T-helper 1 cell treated with Interleukin-12 subunit alpha and Interleukin-12 subunit beta and Interleukin-4 antibody, amounts not matched to agents 30 μg/mL and 1 μg/mL, for 36 hours (primary cell): ENCODE results near the gene RPS19BP1.
A peak's percentile ranks its signal among the peaks of the same experiment; 100 is the strongest.

Source experiments
- H3K27ac Mint-ChIP-seq: one replicate; pipeline ENCODE4 v1.8.0; 2021; ENCODE audit warnings: mild to moderate bottlenecking, mixed read lengths
- H3K27me3 Mint-ChIP-seq: one replicate; pipeline ENCODE4 v1.8.0; 2021; ENCODE audit warnings: low read depth, mixed read lengths
- H3K36me3 Mint-ChIP-seq: one replicate; pipeline ENCODE4 v1.8.0; 2021; ENCODE audit warnings: low read depth, mixed read lengths
- H3K4me1 Mint-ChIP-seq: one replicate; pipeline ENCODE4 v1.8.0; 2021; ENCODE audit warnings: low read depth, mixed read lengths
- H3K4me3 Mint-ChIP-seq: one replicate; pipeline ENCODE4 v1.8.0; 2021; ENCODE audit warnings: mild to moderate bottlenecking, moderate library complexity, mixed read lengths
- H3K9me3 Mint-ChIP-seq: one replicate; pipeline ENCODE4 v1.8.0; 2021; ENCODE audit warnings: mixed read lengths

RPS19BP1 gene

GRCh38 chr22:39501644-39502108 lies 30.9 kb downstream of the RPS19BP1 start:
- H3K4me3 Mint-ChIP-seq: peak overlapping the region; percentile 99
- peak overlapping the region; percentile 96 for H3K27ac Mint-ChIP-seq
- H3K27me3 Mint-ChIP-seq: peaks cover 6% of the 10 kb centered on the region
- H3K36me3 Mint-ChIP-seq: peaks cover 24% of the 10 kb centered on the region
- no peaks in the 10 kb centered on the region for H3K9me3 Mint-ChIP-seq
- peaks cover 21% of the 10 kb centered on the region for H3K4me1 Mint-ChIP-seq

DNA sequence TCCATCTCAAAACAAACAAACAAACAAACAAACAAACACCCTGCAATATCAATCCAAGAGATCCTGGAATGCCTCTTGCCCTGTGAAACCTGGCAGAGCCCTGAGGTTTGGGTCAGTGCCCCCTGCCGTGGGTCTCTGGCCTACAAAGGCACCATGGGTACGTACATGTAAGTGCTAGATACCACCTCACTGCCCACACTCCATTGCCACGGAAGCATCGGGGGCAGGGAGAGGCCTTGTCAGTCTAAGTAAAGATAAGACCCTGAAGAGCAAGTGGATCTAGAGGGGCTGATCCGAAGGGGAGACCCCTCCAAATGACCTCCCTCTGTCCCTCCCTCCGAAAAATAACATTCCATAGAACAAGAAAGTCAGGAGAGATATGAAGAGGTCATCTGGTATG lies 32.4 kb downstream of the RPS19BP1 start:
- peaks cover 6% of the 10 kb centered on the region for H3K27me3 Mint-ChIP-seq
- no peaks in the 10 kb centered on the region for H3K9me3 Mint-ChIP-seq
- peak overlapping the region; percentile 18 for H3K27ac Mint-ChIP-seq
- no peak overlapping the region for H3K4me3 Mint-ChIP-seq
- peaks cover 9% of the 10 kb centered on the region for H3K36me3 Mint-ChIP-seq
- peaks cover 12% of the 10 kb centered on the region for H3K4me1 Mint-ChIP-seq

DNA sequence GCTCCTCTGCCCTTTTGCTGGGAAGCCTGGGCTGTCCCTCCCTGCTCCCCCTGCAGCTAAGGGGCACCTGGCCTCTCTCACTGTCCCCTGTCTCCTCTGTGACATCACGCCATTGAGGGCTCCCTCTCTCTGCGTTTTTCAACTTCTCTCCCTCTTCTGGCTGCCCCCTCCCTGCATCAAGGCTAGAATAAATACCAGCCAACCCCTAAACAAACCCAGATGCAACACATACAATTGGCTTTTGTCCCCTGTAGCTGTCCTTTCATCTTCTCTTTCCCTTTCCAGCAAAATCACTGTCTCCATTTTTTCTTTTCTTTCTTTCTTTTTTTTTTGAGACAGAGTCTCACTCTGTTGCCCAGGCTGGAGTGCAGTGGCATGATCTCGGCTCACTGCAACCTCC lies 33.7 kb downstream of the RPS19BP1 start:
- Mint-ChIP-seq H3K27ac (no peak overlapping the region), H3K36me3 (peaks cover 6% of the 10 kb centered on the region), H3K4me3 (no peak overlapping the region), H3K27me3 (peaks cover 6% of the 10 kb centered on the region), H3K9me3 (no peaks in the 10 kb centered on the region), H3K4me1 (peaks cover 15% of the 10 kb centered on the region)

- H3K36me3 Mint-ChIP-seq: peaks cover 3% of the 10 kb centered on the region
- H3K9me3 Mint-ChIP-seq: no peaks in the 10 kb centered on the region
- H3K27me3 Mint-ChIP-seq: peaks cover 6% of the 10 kb centered on the region
- H3K4me3 Mint-ChIP-seq: no peak overlapping the region
- peaks cover 13% of the 10 kb centered on the region for H3K4me1 Mint-ChIP-seq
- no peak overlapping the region for H3K27ac Mint-ChIP-seq
These were observed 34.2 kb downstream of the RPS19BP1 start for GRCh38 chr22:39498368-39498767.

- Mint-ChIP-seq H3K4me1 (peaks cover 14% of the 10 kb centered on the region), H3K9me3 (no peaks in the 10 kb centered on the region), H3K27ac (no peak overlapping the region)
These were observed 35.1 kb downstream of the RPS19BP1 start for GRCh38 chr22:39497429-39497828.

GRCh38 chr22:39496131-39496838 lies 36.3 kb downstream of the RPS19BP1 start:
- Mint-ChIP-seq H3K27me3 (peaks cover 6% of the 10 kb centered on the region), H3K27ac (no peak overlapping the region), H3K4me1 (peaks cover 8% of the 10 kb centered on the region), H3K4me3 (no peak overlapping the region), H3K9me3 (no peaks in the 10 kb centered on the region), H3K36me3 (no peaks in the 10 kb centered on the region)

More at GRCh38 chr22:39497429-39497828, 35.1 kb downstream of the RPS19BP1 start:
- Mint-ChIP-seq H3K4me3 (no peak overlapping the region), H3K36me3 (peaks cover 3% of the 10 kb centered on the region), H3K27me3 (peaks cover 6% of the 10 kb centered on the region)

DNA sequence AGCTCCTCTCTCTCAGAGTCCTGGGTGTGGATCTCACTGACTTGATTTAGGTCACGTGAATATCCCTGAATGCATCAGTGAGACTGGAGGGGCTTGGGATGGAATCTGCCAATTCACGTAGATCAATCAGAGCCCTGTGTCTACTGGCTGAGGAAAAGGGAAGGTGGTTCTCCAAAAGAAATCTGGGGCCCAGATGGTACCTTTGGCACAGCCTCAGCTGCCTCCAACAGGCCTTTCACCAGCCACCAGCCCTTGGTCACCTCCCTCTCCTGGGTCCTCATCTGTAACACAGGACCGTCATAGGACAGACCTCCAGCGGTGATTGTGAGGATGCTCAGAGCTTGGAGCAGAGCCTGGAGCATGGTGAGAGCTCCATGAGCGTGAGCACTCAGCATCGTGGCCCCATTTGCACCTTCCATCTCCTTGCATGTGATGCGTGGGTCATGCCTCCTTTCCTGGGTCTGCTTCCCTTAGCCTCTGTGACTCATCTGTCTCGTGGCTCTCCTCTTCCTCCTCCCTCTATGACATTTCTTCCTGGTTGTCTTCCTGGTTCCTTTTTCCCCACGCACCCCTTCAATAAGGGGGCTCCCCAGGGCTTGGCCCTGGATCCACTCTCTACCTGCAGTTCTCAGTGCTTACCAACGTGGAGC lies 38.0 kb downstream of the RPS19BP1 start:
- Mint-ChIP-seq H3K27me3 (peaks cover 3% of the 10 kb centered on the region), H3K4me1 (peaks cover 12% of the 10 kb centered on the region), H3K27ac (no peak overlapping the region), H3K9me3 (no peaks in the 10 kb centered on the region), H3K36me3 (no peaks in the 10 kb centered on the region), H3K4me3 (no peak overlapping the region)

DNA sequence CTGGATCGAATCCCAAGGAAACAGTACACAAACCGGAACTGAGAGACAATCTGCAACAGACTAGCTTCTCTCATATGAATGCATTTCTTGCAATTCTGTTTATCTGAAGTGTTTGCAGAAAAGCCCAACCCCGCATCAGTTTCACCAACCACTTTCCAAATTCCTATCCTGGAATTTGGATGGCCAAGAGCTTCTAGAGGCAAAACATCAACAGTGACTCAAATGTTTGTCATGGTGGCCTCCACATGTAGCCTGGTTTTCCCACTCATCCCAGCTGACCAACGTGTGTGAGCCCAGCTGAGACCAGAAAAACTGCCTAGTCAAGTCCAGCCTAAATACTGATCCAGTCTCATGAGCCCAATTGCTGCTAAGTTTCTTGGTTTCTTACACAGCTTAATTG lies 38.8 kb downstream of the RPS19BP1 start:
- Mint-ChIP-seq H3K9me3 (no peaks in the 10 kb centered on the region), H3K27me3 (peaks cover 3% of the 10 kb centered on the region), H3K4me3 (no peak overlapping the region), H3K27ac (no peak overlapping the region), H3K4me1 (peaks cover 12% of the 10 kb centered on the region), H3K36me3 (no peaks in the 10 kb centered on the region)

DNA sequence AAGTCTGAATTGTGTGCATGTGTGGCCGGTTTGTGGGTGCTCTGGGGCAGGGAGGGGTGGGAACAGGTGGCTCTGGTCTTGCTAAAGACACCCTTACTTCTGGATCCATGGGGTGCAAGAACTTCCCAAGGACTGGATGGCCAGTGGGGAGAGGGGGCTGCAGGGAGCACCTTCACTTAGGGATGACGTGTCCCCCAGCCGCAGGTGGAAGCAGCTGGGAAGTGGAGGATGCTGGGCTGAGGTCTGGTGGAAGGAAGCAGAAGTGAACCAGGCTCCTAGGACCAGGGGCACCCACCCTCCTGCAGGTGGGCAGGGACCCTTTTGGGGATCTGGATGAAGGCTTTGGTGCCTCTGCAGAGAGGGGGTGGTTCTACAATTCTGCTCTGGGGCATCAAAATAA lies 40.4 kb downstream of the RPS19BP1 start:
- peaks cover 12% of the 10 kb centered on the region for H3K4me1 Mint-ChIP-seq
- H3K9me3 Mint-ChIP-seq: no peaks in the 10 kb centered on the region
- H3K27me3 Mint-ChIP-seq: no peaks in the 10 kb centered on the region
- no peak overlapping the region for H3K27ac Mint-ChIP-seq
- no peaks in the 10 kb centered on the region for H3K36me3 Mint-ChIP-seq
- no peak overlapping the region for H3K4me3 Mint-ChIP-seq

DNA sequence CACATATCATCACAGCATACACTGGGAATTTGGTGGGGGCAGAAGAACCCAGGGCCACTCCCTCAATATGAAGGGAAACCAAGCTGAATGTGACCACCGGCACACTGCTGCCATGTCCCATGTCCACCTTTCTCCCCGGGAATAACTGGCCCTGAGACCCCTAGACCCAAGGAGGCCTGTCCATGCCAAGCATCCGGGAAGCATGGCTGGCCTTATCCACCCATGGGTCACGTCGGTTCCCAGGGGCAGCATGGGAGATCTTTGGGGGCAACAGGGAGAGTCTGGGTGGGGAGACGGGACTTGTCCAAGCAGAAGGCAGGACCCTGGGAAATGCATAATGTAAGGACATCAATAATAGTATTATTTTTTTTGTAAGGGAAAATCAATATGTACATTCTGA lies 40.9 kb downstream of the RPS19BP1 start:
- no peak overlapping the region for H3K4me3 Mint-ChIP-seq
- H3K36me3 Mint-ChIP-seq: no peaks in the 10 kb centered on the region
- H3K4me1 Mint-ChIP-seq: peaks cover 12% of the 10 kb centered on the region
- no peaks in the 10 kb centered on the region for H3K9me3 Mint-ChIP-seq
- H3K27ac Mint-ChIP-seq: no peak overlapping the region
- H3K27me3 Mint-ChIP-seq: no peaks in the 10 kb centered on the region

GRCh38 chr22:39490966-39491680 lies 41.4 kb downstream of the RPS19BP1 start:
- Mint-ChIP-seq H3K27me3 (no peaks in the 10 kb centered on the region), H3K4me3 (no peak overlapping the region), H3K4me1 (peaks cover 12% of the 10 kb centered on the region), H3K27ac (no peak overlapping the region), H3K9me3 (no peaks in the 10 kb centered on the region), H3K36me3 (no peaks in the 10 kb centered on the region)

- H3K4me1 Mint-ChIP-seq: peaks cover 12% of the 10 kb centered on the region
- H3K36me3 Mint-ChIP-seq: no peaks in the 10 kb centered on the region
- no peaks in the 10 kb centered on the region for H3K27me3 Mint-ChIP-seq
- H3K9me3 Mint-ChIP-seq: no peaks in the 10 kb centered on the region
- no peak overlapping the region for H3K4me3 Mint-ChIP-seq
- H3K27ac Mint-ChIP-seq: peak overlapping the region; percentile 21
These were observed 42.3 kb downstream of the RPS19BP1 start for GRCh38 chr22:39490135-39490798.

DNA sequence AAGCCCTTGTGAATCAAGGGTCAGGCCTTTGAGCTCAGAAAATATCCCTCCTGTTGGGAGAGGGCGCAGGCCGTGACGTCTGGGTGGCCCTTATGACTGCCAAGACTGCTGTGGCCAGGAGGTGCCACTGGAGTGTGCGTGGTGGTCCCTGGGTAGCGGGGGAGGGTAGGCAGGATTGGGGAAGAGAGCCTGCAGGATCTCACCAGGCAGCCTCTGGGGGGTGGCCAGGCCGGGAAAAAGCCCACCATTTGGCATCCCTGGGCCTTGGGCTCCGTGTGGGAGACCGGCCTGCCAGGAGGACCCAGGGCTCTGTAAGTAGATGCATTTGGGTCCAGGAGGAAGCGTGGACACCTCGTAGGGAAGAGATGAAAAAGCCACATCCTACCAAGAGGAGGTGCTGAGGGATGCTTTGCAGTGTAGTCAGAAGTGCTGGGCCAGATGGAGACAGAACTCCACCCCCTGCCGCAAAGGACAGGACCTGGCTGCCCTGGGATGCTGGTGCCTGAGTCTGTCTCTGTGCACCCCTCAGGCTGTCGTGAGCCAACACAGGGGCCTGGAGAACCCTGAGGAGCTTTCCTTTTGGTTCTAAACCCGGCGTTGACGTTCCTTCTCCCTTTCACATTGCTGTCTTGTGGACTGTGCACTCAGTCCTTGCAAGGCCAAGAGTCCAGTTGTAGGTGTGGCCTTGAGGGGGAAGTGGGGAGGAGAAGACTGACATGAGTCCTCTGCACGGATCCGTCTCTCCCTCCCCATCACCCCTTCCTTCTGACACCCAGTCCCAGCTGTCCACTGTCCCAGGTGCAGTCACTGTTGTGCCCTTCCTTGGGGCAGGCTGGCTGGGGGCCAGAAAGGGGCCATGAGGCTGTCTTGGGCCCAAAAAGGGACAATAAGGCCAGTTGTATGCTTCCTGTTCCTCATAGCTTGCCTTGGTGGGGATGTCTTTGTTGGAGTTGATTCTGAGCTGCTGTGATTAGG lies 43.2 kb downstream of the RPS19BP1 start:
- Mint-ChIP-seq H3K9me3 (no peaks in the 10 kb centered on the region), H3K27ac (no peak overlapping the region), H3K4me3 (no peak overlapping the region), H3K4me1 (peaks cover 9% of the 10 kb centered on the region), H3K36me3 (no peaks in the 10 kb centered on the region), H3K27me3 (no peaks in the 10 kb centered on the region)
